ENCODE data around the gene PRICKLE2. TPM values are rescaled to one million over a fixed set of nuclear protein-coding genes. Genes with fewer than 3 reads are reported as not detected.

The PRICKLE2 gene
- total and polyA plus RNA-seq, 2 donors (not counting 3 experiments of a cell fraction or from before 2014, with no cell fraction given), result 3.0 to 7.1 TPM

DNA sequence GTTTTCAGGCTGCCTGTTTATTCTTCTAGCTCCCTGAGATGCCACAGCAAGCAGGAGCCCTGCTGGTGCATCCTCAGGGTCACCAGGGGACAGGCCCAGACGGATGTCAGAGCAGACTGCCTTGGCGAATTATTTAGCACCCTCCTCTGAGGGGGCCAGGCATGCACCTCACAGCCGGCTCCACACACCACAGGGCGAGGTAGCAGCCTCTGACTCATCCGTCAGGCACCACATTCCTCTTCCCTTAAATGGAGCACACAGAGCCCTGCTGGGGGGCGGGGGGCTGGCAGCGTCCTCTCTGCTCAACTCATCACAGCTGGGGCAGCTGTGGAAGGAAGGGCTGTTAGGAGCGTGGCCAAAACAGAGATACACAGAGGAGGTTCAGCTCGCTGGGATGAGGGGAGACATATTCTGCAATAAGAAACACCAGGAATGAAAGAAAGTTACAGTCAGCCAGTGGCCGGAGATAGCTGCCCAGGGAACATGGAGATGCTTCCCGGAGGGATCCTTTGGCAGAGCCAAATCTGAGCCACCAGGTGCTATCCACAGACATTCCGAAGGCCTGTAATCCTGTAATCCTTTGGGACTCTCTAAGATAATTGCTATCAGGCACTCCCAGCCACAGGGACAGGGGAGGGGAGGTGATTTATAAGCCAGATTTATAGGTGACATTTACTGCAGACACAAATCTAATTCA is 13.9 kb upstream of the PRICKLE2 start:
- no peaks in the 10 kb centered on the region for H3K36me3 ChIP-seq (ENCODE audit: control insufficient read depth in 2 of 2, extremely low read depth in 1 of 2, insufficient read depth in 2 of 2, low read length in 2 of 2)
- dilution Hi-C loops (cut with MboI; ENCODE audit: extremely low pct_ligation_motif_present, low sequenced_read_pairs), result no loop called here
- H3K4me1 ChIP-seq (ENCODE audit: control insufficient read depth, extremely low read depth, insufficient read depth, low read length), result no peaks in the 10 kb centered on the region
- H3K79me2 ChIP-seq (ENCODE audit: control insufficient read depth, insufficient read depth, low read length), result no peaks in the 10 kb centered on the region
- DNase-seq (ENCODE audit: low read depth, low spot score) (no peak), FAIRE-seq (no peak)
- POLR2A ChIA-PET, result no interaction called here
- peaks cover 0 to 2% of the 10 kb centered on the region in 2 experiments for H3K27me3 ChIP-seq (ENCODE audit: control insufficient read depth in 2 of 2, insufficient read depth in 2 of 2, low read length in 2 of 2)
- H3K4me3 ChIP-seq (replicated peaks in 1 of 3; ENCODE audit: insufficient read depth in 1 of 3, low read depth in 1 of 3, low read length in 3 of 3), result no peak overlapping the region
- intact Hi-C loops (cut with micrococcal nuclease), result no loop called here
- H3K9ac ChIP-seq (replicated peaks; ENCODE audit: extremely low read depth, insufficient read depth, low read length), result no peak overlapping the region
- no peaks in the 10 kb centered on the region for H4K20me1 ChIP-seq (replicated peaks; ENCODE audit: control insufficient read depth, extremely low read depth, insufficient read depth, low read length)
- TF ChIP-seq MYC (IDR thresholded peaks at IDR 0.05; ENCODE audit: low read depth, low read length), result no peak
- TF ChIP-seq EZH2 (IDR thresholded peaks at IDR 0.05; ENCODE audit: borderline replicate concordance, low read depth, low read length, severe bottlenecking), result no peak
- H3K4me2 ChIP-seq (ENCODE audit: insufficient read depth, low read length), result no peak overlapping the region
- no peak overlapping the region for H2AFZ ChIP-seq (ENCODE audit: low read depth, low read length)
- H3K9me1 ChIP-seq (replicated peaks; ENCODE audit: control insufficient read depth, extremely low read depth, insufficient read depth, low read length), result no peaks in the 10 kb centered on the region
- no TSS peak for BruUV-seq (replicated peaks)
- H3K27ac ChIP-seq (ENCODE audit: insufficient read depth, low read depth, low read length), result no peak overlapping the region
- CTCF ChIA-PET, result interaction anchor here (0.6 kb wide), 1 partner anchor 235 kb away, joined by 3 read pairs; no protein-coding TSS in a partner anchor
- H3K9me3 ChIP-seq (replicated peaks; ENCODE audit: control insufficient read depth, insufficient read depth, low read length), result no peaks in the 10 kb centered on the region

DNA sequence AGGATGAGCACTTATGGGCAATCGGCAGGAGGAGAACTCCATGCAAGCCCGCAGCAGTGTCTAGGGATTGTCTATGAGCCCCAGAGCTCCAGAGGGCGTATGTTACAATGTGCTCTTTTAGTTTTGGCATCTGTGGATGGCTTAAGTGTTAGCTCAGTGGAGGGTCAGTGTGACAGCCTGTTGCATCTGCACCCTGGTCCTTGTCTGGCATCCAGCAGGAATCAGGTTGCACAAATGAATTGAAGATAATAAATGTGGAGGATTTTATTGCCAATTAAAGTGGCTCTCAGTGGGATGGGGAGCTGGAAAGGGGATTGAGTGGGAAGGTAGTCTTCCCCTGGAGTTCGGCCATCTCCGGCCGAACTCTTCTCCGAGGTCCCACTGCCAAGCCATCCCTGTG is 11.8 kb upstream of the PRICKLE2 start:
- no peaks in the 10 kb centered on the region for H3K36me3 ChIP-seq (ENCODE audit: control insufficient read depth in 2 of 2, extremely low read depth in 1 of 2, insufficient read depth in 2 of 2, low read length in 2 of 2)
- dilution Hi-C loops (cut with MboI; ENCODE audit: extremely low pct_ligation_motif_present, low sequenced_read_pairs), result no loop called here
- ChIA-PET CTCF (no interaction called here), POLR2A (no interaction called here)
- H3K4me2 ChIP-seq (ENCODE audit: insufficient read depth, low read length), result no peak overlapping the region
- no peak overlapping the region for H2AFZ ChIP-seq (ENCODE audit: low read depth, low read length)
- FAIRE-seq (no peak), DNase-seq (ENCODE audit: low read depth, low spot score) (no peak)
- no peak overlapping the region for H3K9ac ChIP-seq (replicated peaks; ENCODE audit: extremely low read depth, insufficient read depth, low read length)
- H4K20me1 ChIP-seq (replicated peaks; ENCODE audit: control insufficient read depth, extremely low read depth, insufficient read depth, low read length), result no peaks in the 10 kb centered on the region
- no peaks in the 10 kb centered on the region for H3K4me1 ChIP-seq (ENCODE audit: control insufficient read depth, extremely low read depth, insufficient read depth, low read length)
- no peaks in the 10 kb centered on the region for H3K9me3 ChIP-seq (replicated peaks; ENCODE audit: control insufficient read depth, insufficient read depth, low read length)
- no TSS peak for BruUV-seq (replicated peaks)
- intact Hi-C loops (cut with micrococcal nuclease), result no loop called here
- H3K9me1 ChIP-seq (replicated peaks; ENCODE audit: control insufficient read depth, extremely low read depth, insufficient read depth, low read length), result no peaks in the 10 kb centered on the region
- H3K27me3 ChIP-seq (ENCODE audit: control insufficient read depth in 2 of 2, insufficient read depth in 2 of 2, low read length in 2 of 2), result peaks cover 5 to 6% of the 10 kb centered on the region in 2 experiments
- H3K79me2 ChIP-seq (ENCODE audit: control insufficient read depth, insufficient read depth, low read length), result no peaks in the 10 kb centered on the region
- no peak overlapping the region for H3K4me3 ChIP-seq (replicated peaks in 1 of 3; ENCODE audit: insufficient read depth in 1 of 3, low read depth in 1 of 3, low read length in 3 of 3)
- no peak for TF ChIP-seq CTCF (IDR thresholded peaks at IDR 0.05; ENCODE audit: extremely low read depth in 1 of 2, insufficient read depth in 1 of 2, low read depth in 1 of 2, low read length in 2 of 2)
- H3K27ac ChIP-seq (ENCODE audit: insufficient read depth, low read depth, low read length), result no peak overlapping the region
